GM12864 (cell line): ENCODE data around the gene ZBTB16.

Experiments used
- DNase-seq: peaks from one replicate; pipeline ENCODE4 v3.0.0-alpha.2; 2011; ENCODE audit warnings: low read depth
- H3K4me3 ChIP-seq: 2 replicates; pipeline ENCODE4 v1.5.1; 2011; ENCODE audit warnings: mild to moderate bottlenecking, low read depth, low read length, control low read depth
- TF ChIP-seq, protein P1 (sequence below): IDR thresholded peaks from 2 replicates; pipeline ENCODE4 v1.5.1; 2011; ENCODE audit warnings: low read depth, mild to moderate bottlenecking, moderate library complexity, low read length, control low read depth, inconsistent platforms; ENCODE audit errors: missing control alignments

The ZBTB16 gene

DNA sequence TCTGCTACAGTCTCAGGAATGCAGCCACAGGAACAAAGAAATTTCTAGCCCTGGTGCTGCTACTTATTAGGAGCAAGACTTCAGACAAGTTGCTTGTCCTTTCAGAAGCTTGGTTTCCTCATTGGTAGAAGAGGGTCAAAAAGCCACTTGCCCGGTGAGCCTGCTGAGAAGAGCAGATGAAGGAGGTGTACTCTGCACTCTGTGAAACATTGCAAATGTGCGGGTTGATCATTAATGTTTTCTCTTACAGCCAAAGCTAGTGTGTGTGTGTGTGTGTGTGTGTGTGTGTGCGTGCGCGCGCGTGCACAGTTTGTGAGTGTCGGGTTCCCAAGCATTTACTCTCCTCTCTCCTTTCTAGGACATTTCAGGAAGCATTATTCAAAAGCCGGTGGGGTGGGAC, 150.4 kb downstream of the ZBTB16 start:
- TF ChIP-seq, protein P1, sequence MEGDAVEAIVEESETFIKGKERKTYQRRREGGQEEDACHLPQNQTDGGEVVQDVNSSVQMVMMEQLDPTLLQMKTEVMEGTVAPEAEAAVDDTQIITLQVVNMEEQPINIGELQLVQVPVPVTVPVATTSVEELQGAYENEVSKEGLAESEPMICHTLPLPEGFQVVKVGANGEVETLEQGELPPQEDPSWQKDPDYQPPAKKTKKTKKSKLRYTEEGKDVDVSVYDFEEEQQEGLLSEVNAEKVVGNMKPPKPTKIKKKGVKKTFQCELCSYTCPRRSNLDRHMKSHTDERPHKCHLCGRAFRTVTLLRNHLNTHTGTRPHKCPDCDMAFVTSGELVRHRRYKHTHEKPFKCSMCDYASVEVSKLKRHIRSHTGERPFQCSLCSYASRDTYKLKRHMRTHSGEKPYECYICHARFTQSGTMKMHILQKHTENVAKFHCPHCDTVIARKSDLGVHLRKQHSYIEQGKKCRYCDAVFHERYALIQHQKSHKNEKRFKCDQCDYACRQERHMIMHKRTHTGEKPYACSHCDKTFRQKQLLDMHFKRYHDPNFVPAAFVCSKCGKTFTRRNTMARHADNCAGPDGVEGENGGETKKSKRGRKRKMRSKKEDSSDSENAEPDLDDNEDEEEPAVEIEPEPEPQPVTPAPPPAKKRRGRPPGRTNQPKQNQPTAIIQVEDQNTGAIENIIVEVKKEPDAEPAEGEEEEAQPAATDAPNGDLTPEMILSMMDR: no peak
- H3K4me3 ChIP-seq: no peak overlapping the region
- no peak for DNase-seq

DNA sequence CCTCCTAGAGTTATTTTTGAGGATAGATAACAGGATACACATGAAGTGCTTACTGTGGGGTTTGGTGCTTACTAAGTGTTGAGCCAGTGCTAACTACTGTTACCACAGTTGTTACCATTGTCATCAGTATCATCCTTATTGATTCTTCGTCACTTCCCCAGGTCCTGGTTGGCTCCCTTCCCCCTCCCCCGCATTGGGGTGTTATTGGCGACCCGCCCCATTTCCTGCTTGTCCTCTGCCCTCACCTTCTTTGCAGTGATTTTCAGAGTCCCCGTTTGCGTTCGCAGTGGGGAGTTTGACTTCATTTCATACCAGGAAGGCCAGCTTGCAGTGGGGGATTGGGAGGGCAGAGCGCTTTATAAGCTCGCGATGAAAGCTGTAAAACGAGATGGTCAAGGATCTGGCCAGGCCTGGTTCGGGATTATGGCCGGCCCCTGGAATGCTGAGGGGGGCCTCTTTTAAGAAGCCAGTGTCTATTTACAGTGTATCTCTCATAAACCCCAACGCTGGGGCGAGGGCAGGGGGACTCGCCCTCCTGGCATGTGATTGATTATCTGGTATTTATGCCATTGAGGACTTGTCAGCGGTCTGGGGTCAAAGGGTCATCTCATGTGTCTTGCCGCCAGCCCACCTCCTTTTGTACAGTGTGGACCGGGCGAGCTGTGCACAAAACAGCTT, 152.1 kb downstream of the ZBTB16 start:
- H3K4me3 ChIP-seq: no peak overlapping the region
- TF ChIP-seq, protein P1: no peak
- DNase-seq: no peak

DNA sequence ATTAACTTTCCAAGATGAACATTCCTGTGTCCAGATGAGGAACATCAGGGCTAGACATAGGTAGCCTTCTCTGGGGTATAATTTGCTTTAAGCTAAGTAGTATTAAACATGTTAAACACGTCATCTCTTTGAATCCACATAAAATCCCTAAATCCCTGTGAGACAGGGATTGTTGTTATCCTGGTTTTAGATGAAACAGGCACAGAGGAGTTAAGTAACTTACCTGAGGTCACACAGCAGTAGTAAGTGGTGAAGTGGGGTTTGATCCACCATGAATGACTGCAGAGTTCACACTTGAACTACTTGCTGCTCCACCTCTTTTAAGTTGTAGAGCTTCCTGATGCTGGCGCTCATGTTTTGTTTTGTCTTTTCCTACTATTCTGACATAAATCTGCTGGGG, 154.1 kb downstream of the ZBTB16 start:
- DNase-seq: no peak
- TF ChIP-seq, protein P1: no peak
- H3K4me3 ChIP-seq: no peak overlapping the region

DNA sequence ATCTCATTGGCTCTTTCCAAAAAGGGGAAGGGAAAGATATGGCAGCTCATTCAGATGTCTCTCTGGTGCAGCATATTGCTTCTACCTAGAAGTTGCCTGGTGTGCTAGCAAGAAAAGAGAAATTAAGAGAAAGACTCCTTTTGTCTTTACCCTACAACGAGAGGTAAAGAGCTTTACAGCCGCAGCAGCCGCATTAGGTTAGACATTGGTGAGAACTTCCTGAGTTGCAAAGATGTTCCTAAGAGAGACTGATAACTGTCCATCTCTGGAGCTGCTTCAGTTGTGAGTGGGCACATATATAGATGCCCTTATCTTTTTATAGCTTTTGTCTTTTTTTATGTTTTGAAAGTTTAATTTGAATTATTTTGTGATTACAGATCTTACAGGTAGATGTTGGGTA, 155.9 kb downstream of the ZBTB16 start:
- TF ChIP-seq, protein P1: no peak
- no peak for DNase-seq
- no peak overlapping the region for H3K4me3 ChIP-seq

DNA sequence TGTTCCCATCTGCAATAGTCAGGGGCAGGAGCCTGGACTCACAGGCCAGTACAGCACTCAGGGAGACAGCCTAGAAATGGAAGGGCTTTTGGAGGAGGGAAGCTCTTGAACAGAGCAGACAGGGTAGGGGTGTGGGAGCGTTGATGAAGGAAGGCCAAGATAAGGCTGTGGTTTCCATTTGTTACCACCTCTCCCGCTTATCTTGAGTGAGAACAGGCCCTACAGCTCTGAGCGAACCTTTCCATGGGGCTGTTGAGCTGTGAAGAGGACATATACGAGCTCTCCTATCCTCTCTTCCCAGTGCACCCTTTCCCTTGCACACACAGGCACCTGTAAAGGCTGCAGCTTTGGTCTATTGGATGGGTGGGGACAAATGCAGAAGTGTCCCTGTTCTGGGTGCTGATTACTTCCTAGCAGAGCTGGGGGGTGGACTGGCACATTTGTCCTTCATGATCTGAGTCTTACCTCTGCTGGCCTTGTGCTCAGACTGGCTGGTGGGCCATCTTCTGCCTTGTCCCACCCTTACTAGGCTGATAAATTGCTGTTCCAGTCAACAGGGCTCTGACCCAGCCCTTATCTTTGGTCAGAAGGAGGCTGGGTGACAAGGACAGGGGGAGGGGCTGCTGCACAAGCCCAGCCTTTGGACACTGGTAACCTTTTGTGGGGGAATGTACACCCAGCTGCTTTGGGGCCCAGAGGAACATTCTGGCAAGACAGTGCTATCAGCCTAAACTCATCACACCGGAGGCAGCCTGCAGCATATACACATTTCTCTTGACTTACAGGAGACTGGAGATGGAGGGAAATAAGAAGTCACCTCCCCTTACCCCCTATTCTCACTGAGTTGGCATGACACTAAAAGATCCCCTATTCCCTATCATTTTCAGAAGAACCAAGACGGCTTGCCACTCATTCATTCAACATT, 156.6 kb downstream of the ZBTB16 start:
- TF ChIP-seq, protein P1: no peak
- no peak for DNase-seq
- H3K4me3 ChIP-seq: no peak overlapping the region

DNA sequence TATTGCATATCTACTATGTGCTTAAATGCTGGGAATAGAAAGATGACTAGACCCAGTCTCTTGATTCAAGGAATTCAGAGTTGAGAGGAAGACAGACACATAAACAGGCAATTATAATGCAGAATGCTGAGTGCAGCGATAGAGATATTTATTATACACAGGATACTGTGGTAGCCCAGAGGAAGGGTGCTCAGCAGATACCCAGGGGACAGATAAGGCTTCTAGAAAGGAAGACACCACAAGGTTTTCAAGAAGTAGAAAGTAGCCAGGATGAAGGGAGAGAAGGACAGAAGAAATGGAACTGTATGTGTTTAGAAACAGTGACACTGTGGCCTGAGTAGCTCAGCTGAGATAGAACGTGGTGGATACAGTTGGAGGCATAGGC, 157.3 kb downstream of the ZBTB16 start:
- TF ChIP-seq, protein P1: no peak
- DNase-seq: no peak
- no peak overlapping the region for H3K4me3 ChIP-seq

DNA sequence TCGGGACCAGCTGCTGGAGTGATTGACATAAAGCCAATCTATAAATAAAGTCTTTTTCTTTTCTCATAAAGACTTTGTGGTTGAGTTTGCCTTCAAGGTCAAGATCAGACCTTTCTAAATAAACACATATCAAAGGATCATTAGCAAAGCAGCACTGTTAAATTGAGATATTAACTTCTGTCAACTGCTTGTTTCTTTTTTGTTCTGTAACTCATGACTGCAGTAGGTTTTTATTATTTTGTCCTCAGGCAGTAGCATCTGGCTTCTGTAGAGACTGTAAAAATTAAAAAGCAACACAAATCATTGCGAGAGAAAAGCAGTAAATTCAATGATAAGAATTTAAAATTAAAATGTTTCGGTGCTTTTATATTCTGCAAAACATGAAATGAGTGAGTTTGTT, 159.0 kb downstream of the ZBTB16 start:
- no peak for DNase-seq
- TF ChIP-seq, protein P1: no peak
- H3K4me3 ChIP-seq: no peak overlapping the region
